Right hindlimb (tissue), 1 donor: ENCODE measurements around the gene ANKRD39.

Experiments
- DNase-seq: peaks from one replicate; pipeline ENCODE4 v3.0.0-alpha.2; 2018

ANKRD39 gene

DNA sequence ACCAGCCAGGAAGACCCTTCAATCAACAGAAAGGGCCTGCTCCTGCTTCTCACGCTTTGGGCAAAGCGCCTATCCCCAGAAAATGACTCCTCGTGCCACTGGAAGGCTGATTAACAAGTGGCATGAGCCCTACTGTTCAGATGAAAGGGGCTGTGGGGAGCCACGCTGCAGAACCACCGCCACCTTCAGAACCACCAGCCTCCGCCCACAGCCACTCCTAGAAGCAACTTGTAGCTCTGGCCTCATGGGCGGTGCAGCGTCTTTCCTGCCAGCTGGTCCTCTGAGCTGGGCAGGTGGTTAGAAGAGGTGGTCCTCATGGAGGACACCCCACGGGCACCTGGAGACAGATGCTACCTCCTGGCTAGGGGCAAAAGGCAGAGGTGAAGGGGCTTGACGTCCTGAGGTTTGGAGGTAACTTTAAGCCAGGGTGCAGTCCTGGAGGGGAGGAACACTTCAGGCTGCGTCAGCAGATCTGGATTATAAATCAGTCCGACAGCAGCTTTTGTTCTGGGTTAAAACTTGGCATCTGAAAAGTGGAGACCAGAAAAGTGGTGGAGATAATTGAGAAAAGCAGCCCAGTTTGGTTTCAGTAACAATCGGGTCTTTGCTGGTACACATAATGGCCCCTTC, 12.9 kb upstream of the ANKRD39 start:
- peak; percentile 57 for DNase-seq

DNA sequence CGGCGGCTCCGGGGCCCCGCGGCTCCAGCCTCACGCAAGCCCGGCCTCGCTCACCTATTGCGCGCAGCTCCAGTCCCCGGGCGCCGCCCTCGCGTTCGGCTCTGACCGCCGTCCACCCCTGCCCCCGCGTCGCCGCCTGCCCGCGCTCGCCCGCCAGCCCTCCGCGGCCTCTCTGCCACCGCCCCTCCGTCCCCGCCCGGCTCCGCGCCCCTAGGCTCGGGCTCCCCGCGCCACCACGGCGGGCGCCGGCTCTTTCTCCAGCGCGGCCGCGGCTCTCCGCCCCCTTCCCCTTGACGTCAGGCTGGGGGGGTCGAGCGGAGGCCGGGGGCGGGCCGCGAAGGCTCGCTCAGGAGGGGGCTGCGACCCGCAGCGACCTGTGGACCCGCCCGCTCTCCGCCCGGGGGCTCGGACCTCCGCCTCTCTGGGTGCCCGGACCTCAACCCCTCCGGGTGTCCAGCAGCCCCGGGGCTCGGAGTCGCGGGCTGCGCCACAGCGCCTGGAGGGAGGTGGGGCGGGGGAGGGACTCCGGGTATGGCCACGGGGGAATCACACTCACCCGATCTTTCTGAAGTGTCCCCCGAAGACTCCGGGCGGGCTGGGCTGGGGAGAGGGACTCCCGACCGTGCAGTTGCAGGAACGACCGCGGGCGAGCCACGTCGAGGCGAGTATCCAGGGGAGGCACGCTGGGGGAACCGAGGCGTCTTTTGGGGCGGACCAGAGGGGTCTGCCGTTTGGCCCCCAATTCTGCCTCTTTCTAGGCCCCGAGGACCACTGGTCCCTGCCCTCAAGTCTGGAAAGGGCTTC, 12.2 kb upstream of the ANKRD39 start, which contains the start of gene SEMA4C:
Gene SEMA4C, minus strand, starts transcription at position 259 of the 804 bp plus-strand sequence. CDS start 2,194 bp downstream, outside the sequence.
- peak; percentile 79 for DNase-seq

GRCh38 chr2:96869281-96869821, 11.5 kb upstream of the ANKRD39 start:
- DNase-seq = peak; percentile 95

DNA sequence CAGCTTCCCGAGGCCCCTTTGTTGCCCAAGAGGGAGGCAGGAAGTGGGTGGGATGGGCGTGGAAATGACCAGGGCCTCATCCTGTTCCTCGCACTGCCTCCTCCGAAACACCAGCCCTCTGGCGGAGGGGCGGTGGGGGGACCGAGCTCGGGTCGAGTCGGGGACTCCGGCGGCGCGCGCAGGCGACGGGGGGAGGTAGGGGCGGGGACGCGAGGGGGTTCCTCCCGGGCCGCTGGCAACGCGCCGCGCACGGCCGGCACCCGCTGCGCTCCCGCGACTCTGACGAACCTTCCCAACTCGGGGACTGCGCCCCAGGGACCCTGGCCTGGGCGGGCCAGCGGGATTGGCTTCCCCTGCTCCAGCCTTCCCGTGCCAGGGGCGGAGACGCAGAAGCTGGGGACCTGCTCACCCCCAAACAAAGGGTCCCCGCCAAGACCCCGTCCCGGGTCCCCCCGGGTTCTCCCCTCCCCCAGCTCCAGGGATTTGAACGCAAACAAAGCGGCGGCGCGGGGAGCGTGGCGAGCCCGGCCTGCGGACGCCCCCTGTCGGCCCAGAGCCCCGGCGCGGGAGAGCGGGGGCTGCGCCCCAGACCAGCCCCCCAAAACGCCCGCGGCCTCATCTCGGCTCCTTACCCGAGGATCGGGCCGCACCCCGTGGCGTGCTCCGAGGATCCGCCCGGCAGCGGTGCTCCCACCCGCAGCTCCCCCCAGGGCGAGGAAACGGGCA, 10.9 kb upstream of the ANKRD39 start:
- DNase-seq = peak; percentile 95

DNA sequence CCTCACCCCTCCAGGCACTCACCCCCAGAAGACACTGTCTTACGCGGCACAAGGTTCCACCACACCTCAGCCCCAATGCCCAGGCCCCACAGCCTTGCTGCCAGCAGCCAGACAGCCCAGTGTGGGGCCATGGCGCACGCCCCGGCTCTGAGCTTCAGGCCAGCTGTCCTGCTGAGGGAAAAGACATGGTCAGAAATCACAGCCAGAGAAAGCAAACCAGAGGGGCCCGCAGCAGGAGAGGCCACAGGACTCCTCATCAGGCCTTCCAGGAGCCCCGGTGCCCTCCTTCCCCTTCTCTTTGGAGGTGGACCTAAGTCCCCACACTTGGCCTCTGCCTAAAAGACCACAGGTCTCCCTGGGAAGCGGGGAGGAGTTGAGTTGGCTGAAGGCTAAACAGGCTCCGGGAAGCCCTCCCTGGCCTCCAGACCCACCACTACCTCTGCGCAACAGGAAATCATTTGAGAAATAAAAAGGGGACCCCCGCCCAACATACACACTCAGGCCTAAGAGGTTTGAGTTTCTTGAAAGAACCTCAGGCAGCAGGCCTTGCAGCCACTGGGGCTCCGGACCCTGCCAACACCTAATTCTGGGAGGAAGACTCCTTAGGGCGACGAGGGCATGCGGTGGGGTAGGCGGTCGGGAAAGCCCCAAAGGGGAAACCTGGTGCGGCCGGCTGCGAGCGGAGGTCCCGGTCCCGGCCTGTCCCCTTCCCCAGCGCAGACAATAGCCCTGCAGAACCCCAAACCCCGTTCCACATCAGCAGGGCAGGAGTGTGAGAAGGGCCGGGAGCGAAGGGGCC, 10.1 kb upstream of the ANKRD39 start:
- peak; percentile 57 for DNase-seq

GRCh38 chr2:96866986-96867755, 9.4 kb upstream of the ANKRD39 start:
- peak; percentile 19 for DNase-seq

DNA sequence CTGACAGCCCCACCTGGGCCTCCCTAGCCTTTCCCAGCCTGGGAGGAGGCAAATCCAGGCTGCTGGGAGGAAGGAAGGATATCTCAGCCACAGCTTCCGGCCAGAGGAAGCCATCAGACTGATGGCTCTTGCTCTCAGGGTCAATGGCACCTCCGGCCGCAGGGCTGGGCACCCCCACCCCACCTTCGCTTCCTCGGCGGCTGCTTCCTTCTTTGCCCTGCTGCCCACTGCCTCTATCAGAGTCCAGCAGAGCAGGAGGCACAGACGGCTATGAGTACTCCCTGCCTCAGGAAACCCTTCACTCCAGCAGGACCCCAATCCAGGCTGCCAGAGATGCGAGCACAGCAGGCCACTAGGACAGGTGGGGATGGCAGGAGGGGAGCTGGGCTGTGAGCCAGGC, 8.8 kb upstream of the ANKRD39 start:
- DNase-seq = peak; percentile 27

- DNase-seq = no peak
Observed at GRCh38 chr2:96866149-96866548, 8.3 kb upstream of the ANKRD39 start.

DNA sequence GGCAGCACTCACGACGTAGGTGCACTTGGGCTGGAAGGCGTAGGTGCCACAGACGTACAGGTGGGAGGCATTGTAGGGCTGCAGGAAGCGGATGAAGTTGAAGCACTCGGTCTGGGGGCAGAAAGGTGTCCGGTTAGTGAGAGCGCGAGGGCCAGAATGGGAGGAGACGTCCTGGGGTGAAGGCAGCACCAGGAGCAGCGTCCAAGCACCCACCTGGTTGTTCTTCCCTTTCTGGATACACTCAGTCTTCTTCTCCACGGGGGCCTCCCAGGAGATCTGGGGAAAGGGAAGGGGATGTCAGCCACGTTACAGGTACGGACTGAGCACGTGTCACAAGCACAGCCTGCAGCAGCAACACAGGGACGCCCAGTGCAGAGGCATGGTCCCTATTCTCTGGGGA, 7.8 kb upstream of the ANKRD39 start:
- no peak for DNase-seq

GRCh38 chr2:96864343-96865091, 6.7 kb upstream of the ANKRD39 start:
- peak; percentile 23 for DNase-seq

- DNase-seq = no peak
Observed at GRCh38 chr2:96863575-96864342, 5.9 kb upstream of the ANKRD39 start.

- DNase-seq = peak; percentile 17
Observed at GRCh38 chr2:96863056-96863455, 5.2 kb upstream of the ANKRD39 start.

- DNase-seq = peak; percentile 13
Observed at GRCh38 chr2:96861074-96861473, 3.3 kb upstream of the ANKRD39 start.

- peak; percentile 36 for DNase-seq
Observed at GRCh38 chr2:96860065-96861029, 2.5 kb upstream of the ANKRD39 start.

DNA sequence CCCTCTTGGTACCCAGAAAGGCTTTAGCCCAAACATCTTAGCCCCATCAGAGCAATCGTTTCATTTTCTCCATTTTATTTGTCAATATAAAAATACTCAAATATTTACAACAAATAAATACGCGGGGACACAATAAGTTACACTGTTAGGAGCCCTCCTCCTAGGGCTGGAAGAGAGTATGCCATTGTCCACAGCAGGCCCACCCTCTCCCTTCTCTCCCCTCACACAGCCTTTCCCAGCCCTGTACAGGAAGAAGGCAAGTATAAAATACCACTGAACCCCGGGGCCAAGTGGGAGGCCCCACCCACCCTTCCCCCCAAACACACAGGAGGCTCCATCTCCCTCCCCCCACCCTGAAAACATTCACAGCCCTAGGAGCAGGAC, 1.9 kb upstream of the ANKRD39 start:
- DNase-seq = peak; percentile 30

DNA sequence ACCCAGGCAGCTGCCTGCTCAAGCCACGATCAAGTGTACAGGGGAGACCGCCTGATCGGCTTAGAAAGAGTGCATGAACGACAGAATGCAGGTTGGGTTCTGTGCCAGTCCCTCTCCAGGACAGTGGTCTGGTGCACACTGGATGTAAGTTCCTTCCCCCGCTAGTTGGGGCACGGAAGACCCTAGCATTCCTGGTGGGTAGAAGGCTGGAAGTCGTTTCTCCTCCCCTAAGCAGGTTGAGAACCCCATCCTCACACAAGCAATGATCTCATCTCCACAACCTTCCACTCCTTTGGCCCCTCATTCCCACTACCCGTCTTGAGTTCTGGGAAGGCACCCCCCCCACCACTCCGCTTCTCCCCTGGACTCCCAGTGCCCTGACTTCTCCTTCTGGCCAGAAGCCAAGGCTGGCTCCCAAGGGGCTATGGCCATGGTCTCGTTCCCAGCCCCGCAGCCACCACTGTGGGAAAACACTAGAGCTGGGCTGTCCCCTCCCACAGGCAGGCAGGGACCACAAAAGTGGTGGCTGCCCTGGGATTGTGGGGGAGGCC, 1.4 kb upstream of the ANKRD39 start:
- peak; percentile 77 for DNase-seq

DNA sequence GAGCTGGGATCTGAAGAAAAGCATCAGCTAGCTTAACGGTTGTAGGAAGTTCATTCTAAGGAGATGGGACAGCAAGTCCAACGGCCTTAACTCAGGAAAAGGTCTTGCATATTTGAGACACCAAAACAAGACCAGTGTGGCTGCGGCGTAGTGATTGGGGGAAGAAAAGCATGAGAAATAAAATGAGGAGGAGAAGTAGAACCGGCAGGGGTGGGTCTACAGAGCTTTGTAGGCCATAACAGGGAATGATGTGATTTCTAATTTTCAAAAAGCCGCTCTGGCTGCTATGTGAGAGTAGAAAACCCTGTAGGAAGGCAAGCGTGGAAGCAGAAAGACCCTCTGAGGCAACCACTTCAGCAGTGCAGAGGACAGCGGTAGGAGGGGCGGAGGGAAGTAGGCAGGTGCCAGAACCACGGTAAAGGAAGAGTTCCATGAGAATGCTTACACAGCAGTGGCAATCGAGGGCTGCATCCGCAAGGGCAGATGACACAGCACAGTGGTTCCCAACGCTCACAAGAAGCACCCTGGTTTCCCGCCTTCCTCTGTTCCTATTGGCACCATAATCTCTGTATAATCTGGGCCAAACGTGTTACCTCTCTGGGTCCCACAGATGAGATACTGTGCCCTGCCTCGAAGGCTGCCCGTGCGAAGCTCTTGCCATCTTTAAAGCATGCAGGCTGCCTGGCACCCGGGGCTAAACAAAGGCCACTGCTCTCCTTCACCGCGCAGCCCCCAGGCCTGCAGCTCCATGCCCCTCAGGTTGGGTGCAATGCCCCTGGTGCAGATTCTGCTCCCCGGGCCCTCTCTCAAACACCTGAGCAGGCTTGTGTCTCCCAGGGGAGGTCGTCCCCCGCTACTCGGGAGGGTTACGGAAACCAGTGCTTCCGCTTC, 795 bp downstream of the ANKRD39 start:
- peak; percentile 14 for DNase-seq
